Measurements from ENCODE around the gene MUC6. TPM values are rescaled to one million over a fixed set of nuclear protein-coding genes. Genes with fewer than 3 reads are reported as not detected.

MUC6 gene
- total RNA-seq, 1 experiment from 2014 or later: not detected

DNA sequence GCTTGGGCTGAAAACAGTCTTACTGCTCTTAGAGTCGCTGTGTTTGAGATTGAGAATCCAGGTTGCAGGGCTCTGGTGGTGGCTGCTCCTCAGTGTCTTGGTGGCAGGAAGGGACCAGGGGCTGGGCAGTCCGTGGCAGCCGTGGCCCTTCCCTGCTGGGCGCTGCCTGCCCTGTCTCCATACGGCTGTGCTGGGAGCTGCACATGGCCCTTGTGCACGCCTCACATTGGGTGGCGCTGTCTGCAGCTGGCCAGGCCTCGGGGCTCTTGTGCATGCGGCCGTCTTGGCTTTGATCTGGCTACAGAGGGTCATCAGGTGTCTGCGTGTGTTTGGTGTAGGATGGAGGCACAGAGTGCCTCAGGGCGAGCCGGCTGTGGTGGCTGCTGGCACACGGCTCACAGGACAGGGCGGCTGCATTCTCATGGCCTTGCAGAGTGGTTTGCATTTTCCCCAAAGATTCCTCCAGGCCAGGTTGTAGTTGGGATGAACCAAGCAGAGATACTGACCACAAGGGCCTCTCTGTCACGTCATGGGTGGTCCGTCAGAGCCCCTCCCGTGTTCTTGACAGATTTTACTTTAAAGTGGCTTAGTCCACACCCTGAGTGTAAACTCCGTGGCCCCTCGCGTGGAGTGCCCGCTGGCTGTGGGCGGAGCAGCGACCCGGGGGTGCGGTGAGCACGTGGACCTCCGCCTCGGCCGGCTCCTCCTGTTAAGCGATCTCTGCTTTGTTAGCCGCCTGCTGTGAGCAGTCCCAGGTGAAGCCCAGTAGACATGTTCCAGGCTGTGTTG, 34.7 kb downstream of the MUC6 start:
- Mint-ChIP-seq H3K9me3 (no peaks in the 10 kb centered on the region), H3K36me3 (ENCODE audit: insufficient read depth in 1 of 3, low read depth in 3 of 3) (peaks cover 10 to 62% (median 53%) of the 10 kb centered on the region in 3 experiments; a peak in 6 of 7 replicates), H3K27me3 (ENCODE audit: low read depth) (no peaks in the 10 kb centered on the region), H3K4me3 (no peak overlapping the region), H3K4me1 (0 out of 4 replicates have a peak, but pooled peaks cover 0 to 3% of the 10 kb centered on the region in 2 experiments), H3K27ac (peak overlapping the region in 2 of 3 experiments; percentile 73 to 81; a peak in 4 of 7 replicates)
- no peak overlapping the region for H2BK5ac ChIP-seq (ENCODE audit: insufficient read length, low read length)
- no peak overlapping the region for H3K56ac ChIP-seq (ENCODE audit: insufficient read length, low read depth, low read length)
- H2AFZ ChIP-seq (ENCODE audit: low read length): no peak overlapping the region
- no peaks in the 10 kb centered on the region for H4K20me1 ChIP-seq (ENCODE audit: control insufficient read depth, insufficient read depth, insufficient read length)
- no peaks in the 10 kb centered on the region for H3K79me1 ChIP-seq (ENCODE audit: insufficient read depth, low read depth, low read length, poor library complexity, severe bottlenecking)
- no peak overlapping the region for H3K9ac ChIP-seq (ENCODE audit: extremely low read depth, insufficient read length, low read length)
- no peak overlapping the region for H3T11ph ChIP-seq (ENCODE audit: low read length)
- DNase-seq: no peak
- no peak overlapping the region for H3K14ac ChIP-seq (ENCODE audit: insufficient read depth, low read length)
- no peak overlapping the region for H4K5ac ChIP-seq (ENCODE audit: insufficient read length, low read depth, low read length)
- H2BK20ac ChIP-seq (ENCODE audit: low read depth, low read length, poor library complexity, severe bottlenecking): no peak overlapping the region
- H2AK5ac ChIP-seq (ENCODE audit: insufficient read length, low read length): no peak overlapping the region
- H3K23ac ChIP-seq (ENCODE audit: insufficient read length, low read depth, low read length): no peak overlapping the region
- no peaks in the 10 kb centered on the region for H3K4me1 ChIP-seq (ENCODE audit: insufficient read depth, low read length)
- no peak overlapping the region for H3K27ac ChIP-seq (ENCODE audit: insufficient read length, low read depth, low read length)
- no peak overlapping the region for H3K18ac ChIP-seq (ENCODE audit: insufficient read length, low read depth, low read length)
- no peaks in the 10 kb centered on the region for H3K79me2 ChIP-seq (ENCODE audit: insufficient read depth, low read length)
- no peak overlapping the region for H3K4me2 ChIP-seq (ENCODE audit: insufficient read depth, insufficient read length, low read length)
- H3K9me3 ChIP-seq (ENCODE audit: control insufficient read depth, low read depth, low read length): no peaks in the 10 kb centered on the region
- no peaks in the 10 kb centered on the region for H3K23me2 ChIP-seq (ENCODE audit: insufficient read length, low read depth, low read length, poor library complexity, severe bottlenecking)
- H3K27me3 ChIP-seq (ENCODE audit: insufficient read depth, low read length): no peaks in the 10 kb centered on the region
- H2BK120ac ChIP-seq (ENCODE audit: low read depth, low read length, poor library complexity, severe bottlenecking): no peak overlapping the region
- H4K8ac ChIP-seq (replicated peaks; ENCODE audit: insufficient read length, low read depth, low read length): no peak overlapping the region
- H4K91ac ChIP-seq (ENCODE audit: insufficient read length, low read depth, low read length): no peak overlapping the region
- no CpG with 5 or more reads among the region's 32 CpGs for WGBS (ENCODE audit: extremely low coverage, insufficient read length, low lambda C conversion rate)
- H2BK12ac ChIP-seq (ENCODE audit: insufficient read length, low read depth, low read length): no peak overlapping the region
- H2BK15ac ChIP-seq (ENCODE audit: low read depth, low read length): no peak overlapping the region
- H3K4ac ChIP-seq (ENCODE audit: low read depth, low read length): no peak overlapping the region
- TF ChIP-seq, protein P1, sequence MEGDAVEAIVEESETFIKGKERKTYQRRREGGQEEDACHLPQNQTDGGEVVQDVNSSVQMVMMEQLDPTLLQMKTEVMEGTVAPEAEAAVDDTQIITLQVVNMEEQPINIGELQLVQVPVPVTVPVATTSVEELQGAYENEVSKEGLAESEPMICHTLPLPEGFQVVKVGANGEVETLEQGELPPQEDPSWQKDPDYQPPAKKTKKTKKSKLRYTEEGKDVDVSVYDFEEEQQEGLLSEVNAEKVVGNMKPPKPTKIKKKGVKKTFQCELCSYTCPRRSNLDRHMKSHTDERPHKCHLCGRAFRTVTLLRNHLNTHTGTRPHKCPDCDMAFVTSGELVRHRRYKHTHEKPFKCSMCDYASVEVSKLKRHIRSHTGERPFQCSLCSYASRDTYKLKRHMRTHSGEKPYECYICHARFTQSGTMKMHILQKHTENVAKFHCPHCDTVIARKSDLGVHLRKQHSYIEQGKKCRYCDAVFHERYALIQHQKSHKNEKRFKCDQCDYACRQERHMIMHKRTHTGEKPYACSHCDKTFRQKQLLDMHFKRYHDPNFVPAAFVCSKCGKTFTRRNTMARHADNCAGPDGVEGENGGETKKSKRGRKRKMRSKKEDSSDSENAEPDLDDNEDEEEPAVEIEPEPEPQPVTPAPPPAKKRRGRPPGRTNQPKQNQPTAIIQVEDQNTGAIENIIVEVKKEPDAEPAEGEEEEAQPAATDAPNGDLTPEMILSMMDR (conservative IDR thresholded peaks at IDR 0.05): no peak

Measured in H9 (cell line).